OCI-LY7 (cell line): ENCODE results near the gene KCNK16. TPM values are rescaled to one million over a fixed set of nuclear protein-coding genes. Genes with fewer than 3 reads are reported as not detected.

ENCODE experiments used
- BruUV-seq: library from RNA; stranded (reverse); fragments of 400-500 nt; replicated peaks from 2 replicates; lab custom pipeline; 2021; lab: Mats Ljungman, UMichigan
- CTCF ChIA-PET: fragments of 300-600 bp; sonication (Branson Sonifier 250); formaldehyde crosslinking; loops from one replicate; lab custom pipeline; 2022; ENCODE audit warnings: antibody characterized with exemption; ENCODE audit not compliant: unreplicated experiment; lab: Charles Lee
- POLR2A ChIA-PET: fragments of 300-600 bp; sonication (Branson Sonifier 250); formaldehyde crosslinking; loops from one replicate; lab custom pipeline; 2022; ENCODE audit warnings: antibody characterized with exemption; lab: Charles Lee
- DNase-seq: peaks from one replicate; pipeline ENCODE4 v3.0.0-alpha.2; 2015; ENCODE audit warnings: low spot score
- H2AFZ ChIP-seq: fragments of 200-600 bp; sonication (generic), shearing (Covaris generic); 2 replicates; pipeline ENCODE4 v1.6.1; 2014; ENCODE audit warnings: mild to moderate bottlenecking, antibody characterized with exemption, low read length, moderate library complexity
- H3K27ac ChIP-seq: fragments of 200-600 bp; sonication (generic); 2 replicates; pipeline ENCODE4 v1.5.1; 2014; ENCODE audit warnings: mixed run types, low read depth, mild to moderate bottlenecking, moderate library complexity, low read length, inconsistent platforms; ENCODE audit not compliant: poor library complexity, severe bottlenecking
- H3K36me3 ChIP-seq: fragments of 200-600 bp; sonication (generic); 2 replicates; pipeline ENCODE4 v1.6.1; 2014; ENCODE audit warnings: mild to moderate bottlenecking, antibody characterized with exemption, low read length, moderate library complexity, mixed read lengths; ENCODE audit not compliant: insufficient read depth
- H3K4me1 ChIP-seq: fragments of 200-600 bp; sonication (generic); 2 replicates; pipeline ENCODE4 v1.5.1; 2014; ENCODE audit warnings: mild to moderate bottlenecking, low read length; ENCODE audit not compliant: insufficient read depth, poor library complexity, severe bottlenecking
- H3K4me2 ChIP-seq: fragments of 200-600 bp; sonication (generic); 2 replicates; pipeline ENCODE4 v1.6.1; 2014; ENCODE audit warnings: mild to moderate bottlenecking, low read length
- H3K4me3 ChIP-seq: fragments of 200-600 bp; sonication (generic); 2 replicates; pipeline ENCODE4 v1.5.1; 2014; ENCODE audit warnings: mild to moderate bottlenecking, low read depth, low read length; ENCODE audit not compliant: poor library complexity, severe bottlenecking
- H3K79me2 ChIP-seq: fragments of 200-600 bp; sonication (generic); 2 replicates; pipeline ENCODE4 v1.6.1; 2016; ENCODE audit warnings: low read depth, mild to moderate bottlenecking, low read length, moderate library complexity, mixed read lengths; ENCODE audit not compliant: insufficient read depth
- H3K9me2 ChIP-seq: fragments of 200-600 bp; sonication (generic); 2 replicates; pipeline ENCODE4 v1.6.1; 2016; ENCODE audit warnings: mild to moderate bottlenecking, low read length, mixed read lengths; ENCODE audit not compliant: insufficient read depth
- H3K9me3 ChIP-seq: fragments of 200-600 bp; sonication (generic); 2 replicates; pipeline ENCODE4 v1.6.1; 2014; ENCODE audit warnings: mild to moderate bottlenecking, mixed run types, low read length, mixed read lengths
- H4K20me1 ChIP-seq: fragments of 200-600 bp; sonication (generic); 2 replicates; pipeline ENCODE4 v1.6.1; 2014; ENCODE audit warnings: mild to moderate bottlenecking, antibody characterized with exemption, low read length, moderate library complexity, mixed read lengths; ENCODE audit not compliant: insufficient read depth
- CTCF ChIP-seq: fragments of 200-600 bp; sonication (generic); conservative IDR thresholded peaks from 2 replicates; pipeline ENCODE4 v1.5.1; 2014; ENCODE audit warnings: mild to moderate bottlenecking, antibody characterized with exemption, low read length, moderate library complexity, mixed read lengths
- EZH2phosphoT487 ChIP-seq: fragments of 200-600 bp; sonication (generic); IDR thresholded peaks from 2 replicates; pipeline ENCODE4 v1.6.1; 2018; ENCODE audit warnings: low read depth, borderline replicate concordance, mild to moderate bottlenecking, mixed run types, antibody characterized with exemption, low read length, moderate library complexity, mixed read lengths
- intact Hi-C: fragments of 100-400 bp; cut with micrococcal nuclease; formaldehyde crosslinking; loops from one replicate; pipeline ENCODE4 v1.10.0; 2022; ENCODE audit not compliant: unreplicated experiment
- total RNA-seq, 2 experiments: library from RNA; depleted of rRNA in 1 of 2; stranded (reverse); fragments of >200 nt in 1 of 2; shearing (Covaris generic) in 1 of 2; gene quantifications; 2 replicates each; pipeline ENCODE4 v1.2.3, GENCODE V29; 2014 to 2022

KCNK16 gene
- total RNA-seq, 2 experiments from 2014 or later, result not detected

DNA sequence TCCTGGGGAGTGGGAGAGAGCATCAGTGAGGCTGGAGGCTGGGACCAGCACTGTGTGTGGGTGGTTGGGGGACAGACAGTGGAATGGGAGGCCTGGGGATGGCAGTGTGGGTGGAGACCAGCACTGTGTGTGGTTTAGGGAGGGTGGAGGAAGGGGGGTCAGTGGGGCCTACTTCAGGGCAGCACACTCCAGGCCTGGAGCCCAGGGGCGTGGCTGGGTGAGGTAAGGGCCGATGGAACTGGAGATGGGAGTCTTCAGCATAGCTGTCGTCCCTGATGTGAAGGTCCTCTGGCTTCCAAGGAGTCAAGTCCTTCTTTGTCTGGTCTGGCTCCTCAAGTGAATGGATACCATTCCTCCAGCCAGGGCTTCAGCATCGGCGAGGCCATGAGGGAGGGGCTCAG is 26.9 kb downstream of the KCNK16 start:
- Histone ChIP-seq H3K4me2 (no peak overlapping the region), H4K20me1 (no peaks in the 10 kb centered on the region), H3K4me3 (no peak overlapping the region), H3K79me2 (no peaks in the 10 kb centered on the region), H3K9me2 (no peaks in the 10 kb centered on the region), H3K9me3 (no peaks in the 10 kb centered on the region), H3K4me1 (no peaks in the 10 kb centered on the region), H2AFZ (no peak overlapping the region), H3K36me3 (no peaks in the 10 kb centered on the region), H3K27ac (no peak overlapping the region)
- no peak for DNase-seq
- BruUV-seq, result no TSS peak
- no peak for TF ChIP-seq CTCF
- no peak for TF ChIP-seq EZH2phosphoT487
- intact Hi-C loops, result no loop called here
- POLR2A ChIA-PET, result no interaction called here
- CTCF ChIA-PET, result no interaction called here

GRCh38 chr6:39294899-39295298 is 27.6 kb downstream of the KCNK16 start:
- BruUV-seq, result no TSS peak
- CTCF ChIA-PET, result no interaction called here
- H3K4me3 ChIP-seq, result no peak overlapping the region
- no peaks in the 10 kb centered on the region for H3K9me2 ChIP-seq
- no peak for DNase-seq
- H3K79me2 ChIP-seq, result no peaks in the 10 kb centered on the region
- POLR2A ChIA-PET, result no interaction called here
- no peak overlapping the region for H3K4me2 ChIP-seq
- no peak overlapping the region for H2AFZ ChIP-seq
- no peak for TF ChIP-seq EZH2phosphoT487
- TF ChIP-seq CTCF, result no peak
- no peak overlapping the region for H3K27ac ChIP-seq
- no peaks in the 10 kb centered on the region for H3K9me3 ChIP-seq
- no peaks in the 10 kb centered on the region for H4K20me1 ChIP-seq
- intact Hi-C loops, result no loop called here
- no peaks in the 10 kb centered on the region for H3K4me1 ChIP-seq
- H3K36me3 ChIP-seq, result no peaks in the 10 kb centered on the region

- Histone ChIP-seq H4K20me1 (no peaks in the 10 kb centered on the region), H3K4me2 (no peak overlapping the region), H3K4me1 (no peaks in the 10 kb centered on the region), H3K36me3 (no peaks in the 10 kb centered on the region), H3K9me2 (no peaks in the 10 kb centered on the region), H2AFZ (no peak overlapping the region), H3K27ac (no peak overlapping the region), H3K4me3 (no peak overlapping the region), H3K79me2 (no peaks in the 10 kb centered on the region), H3K9me3 (no peaks in the 10 kb centered on the region)
- intact Hi-C loops, result no loop called here
- CTCF ChIA-PET, result no interaction called here
- no peak for DNase-seq
- no TSS peak for BruUV-seq
- POLR2A ChIA-PET, result no interaction called here
- TF ChIP-seq EZH2phosphoT487 (no peak), CTCF (no peak)
Observed at GRCh38 chr6:39294133-39294532, 28.4 kb downstream of the KCNK16 start.
